ENCODE measurements around the gene COL2A1. TPM values are rescaled to one million over a fixed set of nuclear protein-coding genes. Genes with fewer than 3 reads are reported as not detected.

COL2A1 gene
- total RNA-seq: 0.16 and 0.72 TPM in 2 replicates

DNA sequence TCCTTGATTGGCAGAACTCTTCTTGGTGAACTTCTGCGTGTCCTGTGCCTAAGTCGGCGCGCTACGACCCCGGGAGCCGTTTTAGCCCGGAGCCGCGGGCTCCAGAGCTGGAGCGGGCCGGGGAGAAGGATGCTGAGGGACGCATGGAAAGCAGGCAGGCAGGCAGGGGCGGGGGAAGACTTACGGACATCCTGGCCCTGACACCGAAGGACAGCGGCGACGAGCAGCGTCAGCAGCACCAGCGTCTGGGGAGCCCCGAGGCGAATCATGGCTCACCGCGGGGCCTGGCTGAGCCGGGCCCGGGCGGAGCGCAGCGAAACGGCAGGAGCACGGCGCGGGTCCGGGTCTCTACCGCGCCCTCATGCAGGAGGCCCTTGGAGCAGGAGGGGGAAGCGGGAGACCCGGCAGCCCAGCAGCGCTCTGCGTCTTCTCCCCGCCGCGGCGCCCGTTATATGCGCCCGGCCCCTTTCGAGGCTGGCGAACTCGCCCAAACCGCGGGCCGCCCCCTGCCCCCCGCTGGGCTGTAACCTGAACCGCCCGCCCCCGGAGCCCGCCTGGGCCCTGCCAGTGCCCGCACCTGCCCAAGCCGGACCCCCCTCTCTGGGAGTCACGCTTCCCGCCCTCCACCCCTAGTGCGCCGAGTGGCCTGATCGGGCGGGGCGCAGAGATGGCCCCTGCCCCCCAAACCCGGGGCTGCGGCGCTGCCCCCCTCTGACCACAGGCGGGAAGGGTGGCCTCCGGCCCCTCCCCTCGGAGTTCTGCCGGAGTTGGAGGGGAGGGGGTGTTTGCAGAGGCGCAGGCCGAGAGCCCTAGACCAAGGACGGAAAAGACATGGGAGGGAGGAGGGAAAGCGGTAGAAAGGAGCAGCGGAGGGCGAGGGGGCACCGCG, at the start of gene COL2A1:
Gene COL2A1 (minus strand): TSS at position 424 of the 889 bp plus-strand sequence. CDS start 155 bp downstream, at position 269.

DNA sequence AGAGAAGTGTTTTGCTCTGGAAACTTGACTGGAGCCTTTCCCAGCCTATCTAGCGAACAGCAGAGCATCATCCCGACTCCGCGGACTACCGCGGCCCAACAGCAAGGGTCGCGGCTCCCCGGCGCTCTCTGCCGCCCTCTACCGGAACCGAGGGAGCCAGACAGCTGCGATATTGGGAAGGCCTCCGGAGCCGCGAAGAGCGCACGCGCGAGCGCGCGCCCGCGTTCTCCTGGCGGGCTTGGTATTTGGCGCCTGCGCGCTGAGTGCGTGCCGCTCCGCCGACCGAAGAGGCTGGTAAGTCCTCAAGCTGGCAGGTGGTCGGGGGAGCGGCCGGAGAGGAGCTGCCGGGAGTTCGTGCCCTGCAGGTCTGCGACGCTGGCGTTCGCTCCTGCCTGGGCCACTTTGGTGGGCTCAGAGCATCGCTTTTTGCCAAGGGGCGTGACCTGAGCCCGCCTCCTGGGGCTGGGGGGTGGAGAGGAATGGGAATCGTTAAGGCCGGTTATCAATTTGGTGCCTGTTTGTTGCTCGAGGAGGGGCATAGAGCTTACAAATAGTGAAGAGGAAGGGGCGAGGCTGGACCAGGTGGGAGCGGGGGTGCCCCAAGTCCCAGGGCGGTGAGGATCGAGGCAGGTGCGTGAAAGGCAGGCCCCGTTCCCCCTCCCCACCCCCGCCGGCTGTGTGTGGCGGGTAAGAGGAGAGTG, 40.8 kb downstream of the COL2A1 start, which contains the start of gene TMEM106C:
Gene TMEM106C (plus strand): TSS at position 257 of the 701 bp plus-strand sequence. CDS start 641 bp downstream, outside the sequence.

Other genes starting within 250 kb of the COL2A1 start
- gene RAPGEF3, start 245.6 kb downstream of the COL2A1 start, total RNA-seq: 24.6 and 28.3 TPM in 2 replicates
- 29.9 and 32.9 TPM in 2 replicates for gene SLC48A1, start 231.2 kb downstream of the COL2A1 start, total RNA-seq
- 28.2 and 38.2 TPM in 2 replicates for gene HDAC7, start 184.6 kb downstream of the COL2A1 start, total RNA-seq
- gene VDR, start 99.5 kb downstream of the COL2A1 start, total RNA-seq: 42.2 and 49.6 TPM in 2 replicates
- gene TMEM106C, start 40.9 kb downstream of the COL2A1 start, total RNA-seq: 100 and 133 TPM in 2 replicates
- 13.9 and 17.8 TPM in 2 replicates for gene SENP1, start 101.6 kb upstream of the COL2A1 start, total RNA-seq
- 50.0 and 61.6 TPM in 2 replicates for gene PFKM, start 114.9 kb upstream of the COL2A1 start, total RNA-seq
- 10.8 and 14.3 TPM in 2 replicates for gene ASB8, start 153.0 kb upstream of the COL2A1 start, total RNA-seq
- gene CCDC184, start 179.2 kb upstream of the COL2A1 start, total RNA-seq: 0.08 TPM in 1 of 2 replicates, not detected in the other
- gene OR10AD1, start 198.8 kb upstream of the COL2A1 start, total RNA-seq: not detected in 2 replicates